Activated T-helper 2 cell treated with anti-CD3 and anti-CD28 coated beads, Interferon-gamma antibody, Interleukin-2, Interleukin-4, amounts not matched to agents 10 μg/mL and 5 μg/mL and 100 μg/mL, durations not matched to agents 14 hours and 24 hours and 36 hours (primary cell): ENCODE data around the gene MUC4. TPM values are rescaled to one million over a fixed set of nuclear protein-coding genes. Genes with fewer than 3 reads are reported as not detected.
"Not testable (repeated sequence)": the region's sequence is repeated elsewhere in the genome, so short reads cannot be mapped to it uniquely, and the experiment has no call there.

Experiments
- DNase-seq: peaks from one replicate; pipeline ENCODE4 v3.0.0; 2021; ENCODE audit warnings: low spot score
- H3K27ac Mint-ChIP-seq: one replicate; pipeline ENCODE4 v1.8.0; 2021; ENCODE audit warnings: mixed read lengths
- H3K27me3 Mint-ChIP-seq: one replicate; pipeline ENCODE4 v1.8.0; 2021; ENCODE audit warnings: low read depth, mixed read lengths
- H3K36me3 Mint-ChIP-seq: one replicate; pipeline ENCODE4 v1.8.0; 2021; ENCODE audit warnings: low read depth, mixed read lengths
- H3K4me1 Mint-ChIP-seq: one replicate; pipeline ENCODE4 v1.8.0; 2021; ENCODE audit warnings: low read depth, mixed read lengths
- H3K4me3 Mint-ChIP-seq: one replicate; pipeline ENCODE4 v1.8.0; 2021; ENCODE audit warnings: low read depth, mild to moderate bottlenecking, moderate library complexity, mixed read lengths
- H3K9me3 Mint-ChIP-seq: one replicate; pipeline ENCODE4 v1.8.0; 2021; ENCODE audit warnings: mixed read lengths
- intact Hi-C: fragments of 100-400 bp; cut with micrococcal nuclease; formaldehyde crosslinking; loops from one replicate; pipeline ENCODE4 v1.15.1; 2023
- total RNA-seq: library from RNA; stranded (reverse); gene quantifications from 2 replicates; pipeline ENCODE4 v1.2.3, GENCODE V29; 2022

MUC4 gene
- total RNA-seq, 1 donor from 2014 or later, result 1.4 TPM

DNA sequence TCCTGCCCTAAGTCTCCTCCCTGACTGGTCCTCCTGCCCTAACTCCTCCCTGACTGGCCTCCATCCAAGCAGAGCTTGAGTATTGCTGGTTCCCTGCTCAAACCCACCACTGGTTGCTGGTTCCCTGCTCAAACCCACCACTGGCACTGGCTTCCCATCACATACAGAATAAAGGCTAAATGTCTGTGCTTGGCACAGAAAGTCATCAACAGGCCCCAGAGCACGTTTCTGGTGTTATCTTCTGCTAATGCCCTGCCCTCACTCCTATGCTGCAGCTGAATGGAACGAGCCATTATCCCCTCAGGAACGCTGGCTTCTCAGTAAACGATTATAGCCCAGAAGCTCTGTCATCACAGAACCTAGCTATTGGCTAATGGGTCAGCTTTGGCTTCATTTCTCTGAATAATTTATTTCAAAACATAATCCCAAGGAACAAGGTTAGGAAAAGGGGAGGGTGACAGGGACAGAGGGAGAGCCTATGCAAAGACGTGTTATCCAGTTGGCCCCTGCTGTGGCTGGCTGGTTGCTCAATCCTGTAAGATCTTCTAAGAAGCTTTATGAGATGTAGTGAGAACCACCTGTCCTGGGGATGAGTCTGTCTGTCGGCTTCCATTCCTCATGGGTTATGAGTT lies 97.2 kb downstream of the MUC4 start:
- H3K36me3 Mint-ChIP-seq, result peaks cover 36% of the 10 kb centered on the region
- no peaks in the 10 kb centered on the region for H3K27me3 Mint-ChIP-seq
- intact Hi-C loops, result no loop called here
- no peak overlapping the region for H3K4me3 Mint-ChIP-seq
- DNase-seq, result no peak
- H3K9me3 Mint-ChIP-seq, result no peaks in the 10 kb centered on the region
- peaks cover 5% of the 10 kb centered on the region for H3K4me1 Mint-ChIP-seq
- no peak overlapping the region for H3K27ac Mint-ChIP-seq

DNA sequence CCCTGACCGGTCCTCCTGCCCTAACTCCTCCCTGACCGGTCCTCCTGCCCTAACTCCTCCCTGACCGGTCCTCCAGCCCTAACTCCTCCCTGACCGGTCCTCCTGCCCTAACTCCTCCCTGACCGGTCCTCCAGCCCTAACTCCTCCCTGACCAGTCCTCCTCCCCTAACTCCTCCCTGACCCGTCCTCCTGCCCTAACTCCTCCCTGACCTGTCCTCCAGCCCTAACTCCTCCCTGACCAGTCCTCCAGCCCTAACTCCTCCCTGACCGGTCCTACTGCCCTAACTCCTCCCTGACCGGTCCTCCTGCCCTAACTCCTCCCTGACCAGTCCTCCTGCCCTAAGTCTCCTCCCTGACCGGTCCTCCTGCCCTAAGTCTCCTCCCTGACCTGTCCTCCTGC lies 98.6 kb downstream of the MUC4 start:
- H3K4me3 Mint-ChIP-seq, intact Hi-C loops, H3K4me1 Mint-ChIP-seq, H3K27ac Mint-ChIP-seq, H3K27me3 Mint-ChIP-seq, DNase-seq, H3K9me3 Mint-ChIP-seq: not testable (repeated sequence)
- peaks cover 47% of the 10 kb centered on the region for H3K36me3 Mint-ChIP-seq

- H3K9me3 Mint-ChIP-seq, H3K4me1 Mint-ChIP-seq, H3K4me3 Mint-ChIP-seq, H3K27ac Mint-ChIP-seq, intact Hi-C loops, H3K27me3 Mint-ChIP-seq, DNase-seq: not testable (repeated sequence)
- H3K36me3 Mint-ChIP-seq, result peaks cover 49% of the 10 kb centered on the region
Measured at GRCh38 chr3:195712535-195712910, 99.2 kb downstream of the MUC4 start.

DNA sequence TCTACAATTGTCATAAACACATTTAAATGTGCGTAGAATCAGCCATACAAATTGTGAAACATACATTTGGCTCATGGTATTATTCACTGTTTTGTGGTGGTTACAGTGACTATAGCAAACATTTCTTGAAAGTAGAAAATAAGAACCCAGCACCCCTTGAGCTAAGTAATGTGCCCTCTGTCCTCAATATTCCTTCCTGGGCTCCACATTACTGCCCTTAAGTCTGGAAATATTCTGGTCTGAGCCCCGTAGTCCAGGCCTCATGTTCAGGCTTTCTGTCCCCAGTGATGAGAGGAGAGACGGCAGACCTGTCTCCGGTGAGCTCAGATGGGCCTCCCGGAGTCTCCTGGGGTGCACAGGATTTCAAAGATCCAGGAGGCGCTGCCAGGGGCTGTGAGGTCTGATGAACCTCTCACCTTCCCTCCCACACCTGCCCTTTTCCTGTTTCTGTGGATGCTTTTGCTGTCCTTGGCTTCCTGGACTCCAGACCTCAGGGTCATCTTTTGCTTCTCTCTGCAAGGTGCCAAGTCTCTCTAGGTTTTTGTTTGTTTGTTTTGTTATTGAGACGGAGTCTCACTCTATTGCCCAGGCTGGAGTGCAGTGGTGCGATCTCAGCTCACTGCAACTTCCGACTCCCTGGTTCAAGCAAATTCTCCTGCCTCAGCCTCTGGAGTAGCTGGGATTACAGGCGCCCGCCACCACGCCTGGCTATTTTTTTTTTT lies 99.8 kb downstream of the MUC4 start:
- Mint-ChIP-seq H3K9me3 (no peaks in the 10 kb centered on the region), H3K36me3 (peaks cover 49% of the 10 kb centered on the region), H3K4me3 (no peak overlapping the region), H3K27me3 (no peaks in the 10 kb centered on the region), H3K27ac (peak overlapping the region; percentile 1), H3K4me1 (peaks cover 5% of the 10 kb centered on the region)
- intact Hi-C loops, result no loop called here
- DNase-seq, result no peak

- H3K36me3 Mint-ChIP-seq, result peaks cover 49% of the 10 kb centered on the region
- H3K27me3 Mint-ChIP-seq, H3K4me1 Mint-ChIP-seq, DNase-seq, H3K4me3 Mint-ChIP-seq, intact Hi-C loops, H3K9me3 Mint-ChIP-seq, H3K27ac Mint-ChIP-seq: not testable (repeated sequence)
Measured at GRCh38 chr3:195711091-195711812, 100.5 kb downstream of the MUC4 start.

DNA sequence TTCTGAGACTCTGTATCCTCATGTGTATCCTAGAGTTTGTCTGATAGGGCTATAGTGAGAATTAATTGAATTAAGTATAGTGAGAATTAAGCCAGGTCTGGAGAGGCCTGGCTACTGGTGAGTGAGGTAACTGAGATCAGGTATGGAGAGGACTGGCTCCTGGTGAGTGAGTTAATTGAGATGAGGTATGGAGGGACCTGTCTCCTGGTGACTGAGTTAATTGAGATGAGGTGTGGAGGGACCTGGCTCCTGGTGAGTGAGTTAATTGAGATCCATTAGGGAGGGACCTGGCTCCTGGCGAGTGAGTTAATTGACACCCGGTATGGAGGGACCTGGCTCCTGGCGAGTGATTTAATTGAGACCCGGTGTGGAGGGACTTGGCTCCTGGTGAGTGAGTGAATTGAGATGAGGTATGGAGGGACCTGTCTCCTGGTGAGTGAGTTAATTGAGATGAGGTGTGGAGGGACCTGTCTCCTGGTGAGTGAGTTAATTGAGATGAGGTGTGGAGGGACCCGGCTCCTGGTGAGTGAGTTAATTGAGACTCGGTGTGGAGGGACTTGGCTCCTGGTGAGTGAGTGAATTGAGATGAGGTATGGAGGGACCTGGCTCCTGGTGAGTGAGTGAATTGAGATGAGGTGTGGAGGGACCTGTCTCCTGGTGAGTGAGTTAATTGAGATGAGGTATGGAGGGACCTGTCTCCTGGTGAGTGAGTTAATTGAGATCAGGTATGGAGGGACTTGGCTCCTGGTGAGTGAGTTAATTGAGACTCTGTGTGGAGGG lies 101.4 kb downstream of the MUC4 start:
- DNase-seq, H3K9me3 Mint-ChIP-seq, intact Hi-C loops, H3K4me3 Mint-ChIP-seq, H3K4me1 Mint-ChIP-seq, H3K27me3 Mint-ChIP-seq, H3K27ac Mint-ChIP-seq: not testable (repeated sequence)
- H3K36me3 Mint-ChIP-seq, result peaks cover 41% of the 10 kb centered on the region

GRCh38 chr3:195709676-195710085 lies 102.0 kb downstream of the MUC4 start:
- no peak for DNase-seq
- Mint-ChIP-seq H3K4me1 (no peaks in the 10 kb centered on the region), H3K27me3 (no peaks in the 10 kb centered on the region), H3K36me3 (peaks cover 35% of the 10 kb centered on the region), H3K27ac (no peak overlapping the region), H3K4me3 (no peak overlapping the region), H3K9me3 (no peaks in the 10 kb centered on the region)
- intact Hi-C loops, result no loop called here

DNA sequence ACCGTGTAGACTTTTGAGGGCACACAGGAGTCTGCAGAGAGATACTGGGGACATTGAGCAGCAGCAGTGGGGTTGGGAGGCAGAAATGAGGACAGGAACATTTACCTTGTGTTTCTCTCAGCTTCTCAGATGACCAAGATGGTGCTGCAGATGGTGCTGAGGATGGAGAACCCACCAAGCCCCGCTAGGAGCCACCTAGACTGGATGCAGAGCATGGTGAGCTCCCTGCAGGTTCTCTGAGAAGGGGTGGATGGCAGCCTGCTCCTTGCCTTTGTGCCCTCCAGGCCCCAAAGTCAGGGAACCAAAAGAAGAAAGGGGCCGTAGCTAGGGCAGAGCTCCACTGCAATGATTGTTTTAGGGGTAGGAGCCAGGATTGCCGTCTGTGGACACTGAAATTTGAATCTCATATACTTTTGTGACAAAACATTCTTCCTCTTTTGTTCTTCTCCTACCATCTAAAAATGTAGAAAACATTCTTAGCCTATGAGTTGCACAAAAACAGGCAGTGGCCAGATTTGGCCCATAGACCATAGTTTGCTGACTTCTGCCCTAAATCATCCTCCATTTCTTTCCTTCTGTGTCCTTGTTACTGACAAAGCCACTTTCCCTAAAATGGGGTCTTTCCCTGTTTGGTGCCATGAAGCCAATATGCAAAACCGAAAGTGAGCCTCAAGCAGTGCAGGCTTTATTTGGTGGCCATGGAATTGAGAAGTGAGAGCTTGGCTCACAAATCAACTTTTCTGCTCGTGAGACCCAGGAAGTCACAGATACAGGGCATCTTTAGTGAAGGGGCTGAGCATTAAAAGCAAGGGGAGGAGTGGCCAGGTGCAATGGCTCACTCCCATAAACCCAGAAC lies 102.9 kb downstream of the MUC4 start:
- intact Hi-C loops, result no loop called here
- H3K36me3 Mint-ChIP-seq, result peaks cover 30% of the 10 kb centered on the region
- no peaks in the 10 kb centered on the region for H3K4me1 Mint-ChIP-seq
- DNase-seq, result no peak
- no peak overlapping the region for H3K27ac Mint-ChIP-seq
- no peaks in the 10 kb centered on the region for H3K27me3 Mint-ChIP-seq
- H3K9me3 Mint-ChIP-seq, result no peaks in the 10 kb centered on the region
- no peak overlapping the region for H3K4me3 Mint-ChIP-seq

GRCh38 chr3:195708061-195708460 lies 103.7 kb downstream of the MUC4 start:
- intact Hi-C loops, result no loop called here
- Mint-ChIP-seq H3K4me1 (no peaks in the 10 kb centered on the region), H3K27me3 (no peaks in the 10 kb centered on the region), H3K9me3 (no peaks in the 10 kb centered on the region), H3K27ac (no peak overlapping the region), H3K36me3 (peaks cover 33% of the 10 kb centered on the region), H3K4me3 (no peak overlapping the region)
- no peak for DNase-seq

DNA sequence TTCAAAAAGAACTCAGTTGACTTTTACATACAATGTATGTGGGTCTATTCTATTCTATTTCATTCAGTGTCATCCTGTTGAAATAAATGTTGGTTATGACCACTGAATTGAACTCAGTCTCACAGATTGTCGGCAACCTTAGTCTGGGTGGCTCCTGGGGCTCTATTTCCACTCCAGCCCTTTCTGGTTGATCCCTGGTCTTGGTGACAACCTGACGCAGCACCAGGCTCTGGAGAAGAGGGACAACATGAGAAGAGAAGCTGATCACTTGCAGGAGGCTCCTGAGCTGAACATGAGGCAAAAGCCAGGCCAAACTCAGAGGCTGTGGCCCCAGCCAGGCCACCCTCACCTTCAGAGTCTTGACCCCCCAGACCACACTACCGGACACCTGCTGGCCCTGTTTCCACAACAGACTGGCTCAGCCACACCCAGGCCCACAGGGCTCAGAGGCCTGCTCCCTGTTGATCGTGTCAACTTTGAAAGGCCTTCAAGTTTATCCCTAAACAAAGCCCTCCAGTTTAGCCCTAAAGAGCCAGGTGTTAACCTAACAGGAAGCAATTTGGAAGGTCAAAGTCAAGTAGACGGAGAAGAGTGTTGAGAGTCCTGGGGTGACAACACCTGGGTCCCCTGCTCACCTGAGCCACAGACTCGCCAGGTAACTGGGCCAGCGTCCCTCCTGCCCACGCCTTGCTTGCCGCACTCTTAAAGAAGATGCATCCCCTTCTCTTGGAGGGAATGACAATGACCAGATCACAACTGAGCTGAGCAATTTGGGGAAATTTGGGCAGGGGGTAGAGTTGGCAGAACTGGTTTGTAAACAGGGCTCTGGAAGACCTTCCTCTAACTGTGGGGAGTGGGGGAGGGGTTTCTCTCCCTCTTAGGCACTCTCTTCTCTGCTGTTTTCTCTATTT lies 106.4 kb downstream of the MUC4 start:
- intact Hi-C loops, result no loop called here
- Mint-ChIP-seq H3K27me3 (no peaks in the 10 kb centered on the region), H3K4me3 (no peak overlapping the region), H3K36me3 (peaks cover 30% of the 10 kb centered on the region), H3K4me1 (no peaks in the 10 kb centered on the region), H3K27ac (no peak overlapping the region), H3K9me3 (no peaks in the 10 kb centered on the region)
- DNase-seq, result no peak

- Mint-ChIP-seq H3K4me1 (no peaks in the 10 kb centered on the region), H3K9me3 (no peaks in the 10 kb centered on the region), H3K27me3 (no peaks in the 10 kb centered on the region), H3K36me3 (peaks cover 28% of the 10 kb centered on the region), H3K4me3 (no peak overlapping the region), H3K27ac (no peak overlapping the region)
- no peak for DNase-seq
- intact Hi-C loops, result no loop called here
Measured at GRCh38 chr3:195704433-195704999, 107.2 kb downstream of the MUC4 start.
